DMS 273 (cell line): ENCODE results near the gene ELP2.
A peak's percentile ranks its signal among the peaks of the same experiment; 100 is the strongest.
"Not testable (repeated sequence)": the region's sequence is repeated elsewhere in the genome, so short reads cannot be mapped to it uniquely, and the experiment has no call there.

ENCODE experiments used
- DNase-seq: peaks from one replicate; lab custom pipeline; 2025; ENCODE audit not compliant: unreplicated experiment; lab: John Stamatoyannopoulos, UW

Gene ELP2, protein sequence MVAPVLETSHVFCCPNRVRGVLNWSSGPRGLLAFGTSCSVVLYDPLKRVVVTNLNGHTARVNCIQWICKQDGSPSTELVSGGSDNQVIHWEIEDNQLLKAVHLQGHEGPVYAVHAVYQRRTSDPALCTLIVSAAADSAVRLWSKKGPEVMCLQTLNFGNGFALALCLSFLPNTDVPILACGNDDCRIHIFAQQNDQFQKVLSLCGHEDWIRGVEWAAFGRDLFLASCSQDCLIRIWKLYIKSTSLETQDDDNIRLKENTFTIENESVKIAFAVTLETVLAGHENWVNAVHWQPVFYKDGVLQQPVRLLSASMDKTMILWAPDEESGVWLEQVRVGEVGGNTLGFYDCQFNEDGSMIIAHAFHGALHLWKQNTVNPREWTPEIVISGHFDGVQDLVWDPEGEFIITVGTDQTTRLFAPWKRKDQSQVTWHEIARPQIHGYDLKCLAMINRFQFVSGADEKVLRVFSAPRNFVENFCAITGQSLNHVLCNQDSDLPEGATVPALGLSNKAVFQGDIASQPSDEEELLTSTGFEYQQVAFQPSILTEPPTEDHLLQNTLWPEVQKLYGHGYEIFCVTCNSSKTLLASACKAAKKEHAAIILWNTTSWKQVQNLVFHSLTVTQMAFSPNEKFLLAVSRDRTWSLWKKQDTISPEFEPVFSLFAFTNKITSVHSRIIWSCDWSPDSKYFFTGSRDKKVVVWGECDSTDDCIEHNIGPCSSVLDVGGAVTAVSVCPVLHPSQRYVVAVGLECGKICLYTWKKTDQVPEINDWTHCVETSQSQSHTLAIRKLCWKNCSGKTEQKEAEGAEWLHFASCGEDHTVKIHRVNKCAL

DNA sequence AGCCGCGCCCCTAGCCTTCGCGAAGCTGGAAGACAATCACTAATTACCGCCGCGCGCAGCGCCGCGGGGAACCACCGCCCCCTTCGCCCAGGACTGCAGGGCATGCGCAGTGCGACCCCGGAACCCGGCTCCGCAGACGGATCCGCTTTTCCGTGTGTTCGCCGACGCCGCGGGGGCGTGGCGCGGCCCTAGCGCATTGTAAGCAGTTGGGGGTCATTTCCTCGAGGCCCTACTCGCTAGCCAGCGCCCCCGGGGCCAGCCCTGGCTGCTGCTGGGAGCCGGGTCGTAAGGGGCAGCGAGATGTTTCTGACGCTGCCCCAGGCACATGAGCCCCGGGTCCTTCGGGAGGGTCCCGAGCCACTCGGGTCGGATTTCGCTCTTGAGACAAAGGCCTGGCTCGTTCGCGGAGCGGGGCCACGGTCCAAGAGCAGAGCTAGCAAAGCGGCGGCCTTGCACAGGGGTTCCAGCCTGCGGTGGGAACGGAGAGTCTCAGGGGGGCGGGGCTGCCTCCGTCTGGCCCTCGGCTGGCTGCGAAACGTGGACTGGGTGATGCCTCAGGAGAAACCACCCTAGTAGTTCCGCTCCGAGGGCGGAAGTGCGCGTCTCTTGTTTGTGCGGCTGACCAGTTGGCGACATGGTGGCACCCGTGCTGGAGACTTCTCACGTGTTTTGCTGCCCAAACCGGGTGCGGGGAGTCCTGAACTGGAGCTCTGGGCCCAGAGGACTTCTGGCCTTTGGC lies at the start of gene ELP2, which contains the start of gene SLC39A6:
TSS of gene ELP2 (plus strand) at position 600 of the 739 bp plus-strand sequence. CDS start at position 635, 35 bp downstream.
TSS of gene SLC39A6 (minus strand) at position 41 of the 739 bp plus-strand sequence. CDS start 2,333 bp downstream, outside the sequence.
- DNase-seq, result peak; percentile 99

DNA sequence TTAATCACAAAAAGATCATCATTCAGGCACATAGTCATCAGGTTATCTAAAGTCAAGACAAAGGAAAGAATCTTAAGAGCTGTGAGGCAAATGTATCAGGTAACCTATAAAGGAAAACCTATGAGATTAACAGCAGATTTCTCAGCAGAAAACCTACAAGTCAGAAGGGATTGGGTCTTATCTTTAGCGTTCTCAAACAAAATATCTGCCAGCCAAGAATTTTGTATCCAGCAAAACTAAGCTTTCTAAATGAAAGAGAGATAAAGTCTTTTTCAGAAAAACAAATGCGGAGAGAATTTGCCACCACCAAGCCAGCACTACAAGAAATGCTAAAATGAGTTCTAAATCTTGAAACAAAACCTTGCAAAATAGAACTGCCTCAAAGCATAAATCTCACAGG lies 48.6 kb upstream of the ELP2 start:
- DNase-seq, result not testable (repeated sequence)

DNA sequence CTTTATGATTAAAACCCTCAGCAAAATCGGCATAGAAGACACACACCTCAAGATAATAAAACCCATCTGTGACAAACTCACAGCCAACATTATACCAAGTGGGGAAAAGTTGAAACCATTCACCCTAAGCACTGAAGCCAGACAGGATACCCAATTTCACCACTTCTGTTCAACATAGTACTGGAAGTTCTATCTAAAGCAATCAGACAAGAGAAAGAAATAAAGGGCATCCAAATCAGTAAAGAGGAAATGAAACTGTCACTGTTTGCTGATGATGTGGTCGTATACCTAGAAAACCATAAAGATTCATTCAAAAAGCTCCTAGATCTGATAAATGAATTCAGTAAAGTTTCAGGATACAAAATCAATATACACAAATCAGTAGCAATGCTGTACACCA lies 46.0 kb upstream of the ELP2 start:
- no peak for DNase-seq

DNA sequence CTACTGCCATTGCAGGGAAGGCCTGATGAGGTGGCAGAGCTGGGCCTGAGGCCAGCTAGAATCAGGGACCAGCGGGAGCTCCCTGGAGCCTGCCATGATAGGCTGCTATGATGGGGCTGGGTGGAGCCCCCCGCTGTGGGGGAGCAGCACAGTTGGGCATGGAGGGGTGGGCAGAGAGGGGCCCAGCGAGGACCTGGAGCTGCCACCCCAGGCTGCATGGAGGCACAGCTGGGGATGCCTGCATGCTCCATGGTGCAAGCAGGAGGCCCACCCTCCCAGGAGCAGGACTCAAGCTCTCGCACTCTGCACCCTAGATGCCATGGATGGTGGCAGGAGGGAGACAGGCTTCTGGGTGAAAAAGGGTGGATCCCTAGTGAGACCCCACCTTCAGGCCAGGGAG lies 44.5 kb upstream of the ELP2 start:
- no peak for DNase-seq

DNA sequence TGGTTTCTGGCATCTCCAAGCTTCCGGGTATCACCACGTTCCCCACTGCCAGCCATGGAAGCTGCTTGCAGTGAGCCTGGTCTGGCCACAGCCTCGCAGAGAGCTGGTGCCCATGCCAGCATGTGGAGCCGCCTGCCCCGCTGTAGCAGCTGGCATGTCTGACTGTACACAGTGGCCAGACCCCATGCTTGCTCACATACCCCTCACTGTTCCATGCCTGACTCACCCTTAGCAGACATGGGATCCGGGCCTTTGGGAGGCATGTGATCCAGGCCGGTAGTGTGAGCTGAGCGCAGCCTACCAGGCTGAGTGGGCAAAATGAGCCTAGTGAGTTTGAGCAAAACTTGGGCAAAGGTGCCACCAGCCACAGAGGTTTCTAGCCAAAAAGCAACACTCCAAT lies 43.5 kb upstream of the ELP2 start:
- DNase-seq, result no peak

DNA sequence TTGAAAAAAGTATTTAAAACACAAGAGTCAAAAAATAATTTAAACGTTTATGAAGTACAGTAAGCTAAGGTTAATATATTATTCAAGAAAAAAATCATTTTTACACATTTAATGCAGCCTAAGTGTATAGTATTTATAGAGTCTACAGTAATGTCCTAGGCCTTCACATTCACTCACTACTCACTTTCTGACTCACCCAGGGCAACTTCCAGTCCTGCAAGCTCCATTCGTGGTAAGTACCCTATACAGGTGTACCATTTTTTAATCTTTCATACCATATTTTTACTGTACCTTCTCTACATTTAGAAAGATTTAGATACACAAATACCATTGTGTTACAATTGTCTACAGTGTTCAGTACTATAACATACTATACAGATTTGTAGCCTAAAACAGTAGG lies 41.4 kb upstream of the ELP2 start:
- DNase-seq, result no peak

DNA sequence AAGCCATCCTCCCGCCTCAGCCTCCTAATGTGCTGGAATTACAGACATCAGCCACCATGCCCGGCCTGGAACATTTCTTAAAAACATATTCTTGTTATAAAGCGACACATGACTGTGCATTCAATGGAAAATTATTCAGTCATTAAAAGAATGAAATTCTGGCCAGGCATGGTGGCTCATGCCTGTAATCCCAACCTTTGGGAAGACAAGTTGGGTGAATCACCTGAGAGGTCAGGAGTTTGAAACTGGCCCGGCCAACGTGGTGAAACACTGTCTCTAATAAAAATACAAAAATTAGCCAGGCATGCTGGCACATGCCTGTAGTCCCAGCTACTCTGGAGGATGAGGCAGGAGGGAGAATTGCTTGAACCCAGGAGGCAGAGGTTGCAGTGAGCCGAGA lies 40.7 kb upstream of the ELP2 start:
- DNase-seq, result no peak

DNA sequence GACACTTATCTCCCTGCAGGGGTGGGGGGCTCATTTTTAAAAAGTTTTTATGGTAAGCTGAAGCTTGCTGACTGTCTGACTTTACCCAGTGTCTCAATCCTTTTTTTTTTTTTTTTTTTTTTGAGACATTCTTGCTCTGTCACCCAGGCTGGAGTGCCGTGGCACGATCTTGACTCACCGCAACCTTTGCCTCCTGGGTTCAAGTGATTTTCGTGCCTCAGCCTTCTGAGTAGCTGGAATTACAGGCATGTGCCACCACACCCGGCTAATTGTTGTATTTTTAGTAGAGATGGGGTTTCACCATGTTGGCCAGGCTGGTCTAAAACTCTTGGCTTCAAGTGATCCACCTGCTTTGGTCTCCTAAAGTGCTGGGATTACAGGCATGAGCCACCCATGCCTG lies 37.6 kb upstream of the ELP2 start:
- DNase-seq, result not testable (repeated sequence)

DNA sequence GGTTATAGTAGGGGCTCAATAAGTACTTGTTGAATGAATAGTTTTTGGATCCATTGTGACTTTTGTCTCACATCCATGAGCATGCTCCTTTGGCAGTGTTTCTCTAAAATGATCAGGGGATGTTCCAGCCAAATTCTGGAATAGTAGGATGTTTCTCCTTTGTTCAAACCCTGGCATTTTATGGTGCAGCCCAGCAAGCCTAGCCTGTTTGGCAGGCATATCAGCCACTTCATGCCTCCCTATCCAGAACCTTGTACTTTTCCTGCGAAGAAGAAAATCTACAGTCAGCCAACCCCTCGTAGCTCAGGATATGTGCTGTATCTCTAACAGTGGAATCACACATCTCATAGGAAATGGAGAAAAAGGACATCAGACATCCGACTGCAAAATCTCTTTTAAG lies 35.3 kb upstream of the ELP2 start:
- no peak for DNase-seq

DNA sequence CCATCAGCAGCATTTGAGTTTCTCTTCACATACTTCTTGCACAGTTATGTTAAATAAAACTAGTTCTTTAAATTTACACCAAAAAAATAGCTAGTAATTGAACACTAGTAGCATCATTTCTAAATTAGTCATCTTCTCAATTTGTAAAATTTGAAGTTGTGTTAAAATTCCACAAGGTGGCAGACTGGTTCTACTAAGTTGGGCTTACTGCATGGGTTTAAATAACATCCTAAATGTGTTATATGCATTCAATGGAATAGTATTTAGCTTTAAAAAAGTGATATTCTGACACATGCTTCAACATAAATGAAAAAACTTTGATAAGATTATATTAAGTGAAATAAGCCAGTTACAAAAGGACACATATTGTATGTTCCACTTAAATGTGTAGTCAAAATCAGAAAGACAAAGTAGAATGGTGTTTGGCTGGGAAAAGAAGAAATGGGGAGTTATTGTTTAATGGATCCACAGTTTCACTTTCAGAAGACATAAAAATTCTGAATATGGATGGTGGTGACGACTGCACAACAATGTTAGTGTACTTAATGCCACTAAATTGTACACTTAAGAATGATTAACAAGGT lies 33.7 kb upstream of the ELP2 start:
- DNase-seq, result peak; percentile 73

DNA sequence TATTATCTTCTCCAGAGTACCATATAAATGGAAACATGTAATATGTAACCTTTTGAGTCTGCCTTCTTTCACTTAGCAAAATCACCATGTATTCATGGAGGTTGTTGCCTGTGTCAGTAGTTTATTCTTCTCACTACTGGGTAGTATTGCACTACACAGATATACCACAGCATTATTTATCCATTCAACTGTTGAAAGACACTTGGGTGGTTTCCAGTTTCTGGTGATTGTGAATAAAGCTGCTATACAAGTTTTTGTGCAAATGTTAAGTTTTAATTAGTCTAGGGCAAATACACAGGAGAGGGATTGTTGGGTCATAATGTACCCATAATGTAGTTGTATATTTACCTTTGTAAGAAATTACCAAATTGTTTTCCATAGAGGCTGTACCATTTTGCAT lies 32.7 kb upstream of the ELP2 start:
- DNase-seq, result no peak

DNA sequence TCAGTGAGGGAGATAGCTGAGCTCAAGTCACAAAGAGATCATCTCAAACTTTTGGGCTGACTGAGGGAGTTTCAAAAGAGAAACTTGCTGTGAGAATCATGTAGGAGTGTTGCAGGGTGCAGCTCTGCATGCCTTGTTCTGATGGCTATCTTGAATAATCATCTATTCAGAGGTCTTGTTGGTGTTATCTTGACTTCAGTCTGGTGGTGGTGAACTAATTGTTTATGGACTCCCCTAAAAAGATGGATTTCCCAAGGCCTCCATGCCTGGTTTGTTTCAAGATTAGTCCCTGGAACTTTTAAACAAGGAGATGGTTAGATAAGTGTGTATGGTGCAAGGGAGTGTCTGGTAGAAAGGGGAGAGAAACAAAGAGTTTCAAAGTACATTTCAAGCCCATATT lies 30.4 kb upstream of the ELP2 start:
- no peak for DNase-seq

DNA sequence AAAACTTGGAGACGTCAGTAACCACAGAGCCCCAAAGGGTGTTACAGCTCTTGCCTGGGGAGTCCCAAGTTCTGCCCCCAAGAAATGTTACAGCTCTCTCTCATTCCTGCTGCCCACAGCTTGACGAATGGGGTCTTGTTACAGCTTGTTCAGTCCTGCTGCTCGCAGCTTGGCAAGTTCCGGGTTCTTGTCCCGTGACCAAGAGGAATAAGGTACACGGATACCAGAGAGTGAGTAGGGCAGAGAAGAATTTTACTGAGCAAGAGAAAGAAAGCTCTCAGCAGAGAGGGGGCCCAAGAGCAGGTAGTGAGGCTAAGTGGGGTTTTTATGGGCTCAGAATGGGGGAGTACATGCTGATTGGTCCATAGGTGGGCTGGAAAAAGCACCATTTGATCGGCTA lies 27.8 kb upstream of the ELP2 start:
- DNase-seq, result no peak

DNA sequence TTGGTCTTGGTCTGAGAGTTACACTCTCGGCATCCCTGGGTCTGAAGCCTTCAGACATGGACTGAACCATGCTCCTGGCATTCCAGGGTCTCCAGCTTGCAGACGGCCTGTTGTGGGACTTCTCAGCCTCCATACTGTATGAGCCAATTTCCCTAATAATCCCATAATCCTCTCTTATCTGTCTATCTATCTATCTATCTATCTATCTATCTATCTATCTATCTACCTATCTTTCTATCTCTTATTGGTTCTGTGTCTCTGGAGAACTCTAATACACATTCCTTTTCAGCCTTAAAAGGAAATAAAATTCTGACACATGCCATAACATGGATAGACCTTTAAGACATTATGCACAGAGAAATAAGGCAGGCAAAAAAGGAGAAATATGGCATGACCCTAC lies 24.9 kb upstream of the ELP2 start:
- DNase-seq, result no peak

DNA sequence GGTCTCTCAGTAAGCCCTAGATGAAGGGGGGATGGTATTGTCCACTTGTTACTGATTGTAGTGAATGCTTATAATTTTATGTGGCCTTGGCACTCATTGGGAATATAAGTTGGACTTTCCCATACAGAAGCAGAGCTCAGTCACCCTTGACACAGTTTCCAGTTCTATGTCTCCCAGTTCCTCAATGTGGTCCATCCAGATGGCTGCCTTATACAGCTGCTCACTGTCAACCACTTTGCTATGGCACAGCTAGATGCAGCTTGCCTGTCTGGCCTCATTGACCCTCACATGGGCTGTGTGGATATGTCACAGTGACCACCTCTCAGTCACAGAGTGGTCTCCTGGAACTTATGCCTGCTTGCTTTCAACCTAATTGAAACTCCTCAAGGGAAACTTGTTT lies 22.2 kb upstream of the ELP2 start:
- DNase-seq, result no peak

DNA sequence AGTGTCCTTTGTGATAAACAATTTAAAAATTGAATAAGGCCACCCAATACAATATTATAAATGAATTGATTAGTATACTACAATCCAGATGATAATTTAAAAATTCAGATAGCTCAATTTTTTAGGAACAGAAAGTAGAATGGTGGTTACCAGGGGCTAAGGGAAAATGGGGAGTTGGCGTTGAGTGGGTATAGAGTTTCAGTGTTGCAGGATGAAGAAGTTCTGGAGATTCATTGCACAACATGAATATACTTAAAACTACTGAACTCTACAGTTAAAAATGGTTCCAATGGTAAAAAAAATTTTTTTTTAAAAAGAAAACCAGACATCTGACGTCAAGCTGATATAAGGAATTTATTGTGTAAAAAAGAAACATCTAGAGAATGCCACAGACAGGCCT lies 21.5 kb upstream of the ELP2 start:
- no peak for DNase-seq

DNA sequence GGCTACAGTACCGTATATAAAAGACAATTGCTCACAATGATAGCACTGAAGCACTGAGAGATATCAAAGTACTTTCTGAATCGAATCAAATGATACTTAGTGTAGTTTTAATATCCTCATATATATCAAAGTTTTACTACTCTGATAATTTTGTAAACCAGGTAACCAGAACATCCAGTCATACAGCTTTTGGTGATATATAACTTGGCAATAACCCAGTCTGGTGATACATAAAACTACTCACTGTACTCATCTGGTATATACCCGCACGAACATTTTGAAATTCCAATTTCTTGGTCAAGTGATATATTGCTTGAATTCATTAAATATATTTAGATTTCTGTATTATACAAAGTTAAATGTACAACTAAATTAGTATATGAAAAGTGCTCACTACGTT lies 21.1 kb upstream of the ELP2 start:
- no peak for DNase-seq

DNA sequence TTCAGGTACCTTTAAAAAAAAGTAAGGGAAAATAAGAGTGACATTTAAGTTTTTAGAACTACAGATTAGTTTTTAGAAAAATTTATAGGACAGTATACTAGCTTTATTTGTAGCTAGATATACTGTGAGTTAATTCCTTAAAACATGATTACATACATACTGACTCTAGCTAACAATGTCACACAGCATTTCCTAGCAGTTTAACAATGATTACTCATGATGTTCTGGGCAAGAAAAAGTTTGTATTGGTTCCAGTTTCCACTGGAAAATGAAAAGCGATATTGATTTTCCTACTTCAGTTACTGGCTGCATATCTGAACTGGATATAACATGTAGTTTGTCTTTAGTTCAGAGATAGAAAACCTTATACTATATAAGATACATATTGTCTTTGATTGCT lies 20.0 kb upstream of the ELP2 start:
- no peak for DNase-seq

DNA sequence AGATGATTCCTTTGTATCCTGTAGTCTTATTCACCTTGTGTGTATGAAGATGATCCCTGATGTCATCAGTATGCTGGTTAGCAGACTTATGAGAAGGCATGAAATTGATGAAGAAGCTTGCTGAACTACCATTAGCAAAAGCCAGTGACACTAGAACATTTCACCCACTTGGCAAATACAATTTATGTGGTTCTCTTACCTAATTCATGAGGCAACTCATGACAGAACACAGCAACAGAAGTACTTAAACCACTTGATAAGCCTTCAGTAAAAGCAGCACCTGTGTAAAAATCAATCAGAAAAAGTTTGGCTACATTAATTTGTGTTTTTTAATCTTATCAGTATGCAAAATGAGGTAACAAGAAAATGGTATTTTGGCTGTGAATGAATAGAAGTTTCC lies 17.4 kb upstream of the ELP2 start:
- no peak for DNase-seq

DNA sequence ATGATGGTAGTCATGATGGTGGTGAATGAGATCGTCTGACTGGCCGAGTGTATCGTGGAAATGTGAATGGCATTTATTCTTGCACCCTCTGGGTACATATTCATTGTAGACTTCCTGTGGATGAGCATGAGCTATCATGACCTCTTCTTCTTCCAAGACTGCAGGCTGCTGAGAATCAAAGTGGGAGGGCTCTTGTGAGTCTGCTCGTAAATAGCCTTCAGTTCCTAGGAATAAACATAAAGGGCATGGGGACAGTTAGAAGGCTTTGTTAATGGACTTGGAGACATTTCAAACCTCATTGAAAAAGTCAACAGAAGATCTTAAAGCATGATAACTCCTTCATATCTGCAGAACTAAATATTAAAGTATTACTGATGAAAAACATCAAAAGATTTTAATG lies 15.4 kb upstream of the ELP2 start:
- DNase-seq, result no peak

DNA sequence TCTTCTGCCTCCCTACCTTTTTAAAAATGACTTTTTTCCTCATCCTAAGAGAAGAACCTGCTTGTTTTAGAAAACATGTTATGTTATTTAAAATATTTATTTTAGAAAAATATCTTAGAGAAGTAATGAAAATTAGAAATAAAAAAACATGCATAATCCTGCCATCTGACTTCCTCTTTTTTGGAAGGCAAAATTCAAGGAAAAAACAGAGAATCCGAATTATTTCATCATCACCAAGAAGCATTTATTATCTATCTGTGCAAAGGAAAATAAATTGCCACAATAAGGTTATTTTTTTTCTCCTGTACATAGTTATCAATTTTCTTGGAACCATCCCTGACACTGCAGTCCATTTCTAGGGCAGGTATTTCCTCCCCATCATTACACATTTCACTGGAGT lies 15.0 kb upstream of the ELP2 start:
- DNase-seq, result no peak
